Coronary artery (tissue), 2 donors: ENCODE measurements around the gene ABCC10.

Experiments used
- DNase-seq: peaks from one replicate; pipeline ENCODE4 v3.0.0-alpha.2; 2017; ENCODE audit warnings: low spot score
- H3K27ac ChIP-seq, 2 donors: fragments of 200-600 bp; sonication (generic); one replicate each; pipeline ENCODE4 v1.5.1; 2016 to 2019
- H3K4me3 ChIP-seq: fragments of 200-600 bp; sonication (generic); 2 replicates; pipeline ENCODE4 v1.5.1; 2016; ENCODE audit warnings: mild to moderate bottlenecking, moderate library complexity
- TF ChIP-seq, protein P1 (sequence below): fragments of 200-600 bp; sonication (generic); IDR thresholded peaks from one replicate; pipeline ENCODE4 v1.5.1; 2019; ENCODE audit warnings: antibody characterized with exemption

The ABCC10 gene

DNA sequence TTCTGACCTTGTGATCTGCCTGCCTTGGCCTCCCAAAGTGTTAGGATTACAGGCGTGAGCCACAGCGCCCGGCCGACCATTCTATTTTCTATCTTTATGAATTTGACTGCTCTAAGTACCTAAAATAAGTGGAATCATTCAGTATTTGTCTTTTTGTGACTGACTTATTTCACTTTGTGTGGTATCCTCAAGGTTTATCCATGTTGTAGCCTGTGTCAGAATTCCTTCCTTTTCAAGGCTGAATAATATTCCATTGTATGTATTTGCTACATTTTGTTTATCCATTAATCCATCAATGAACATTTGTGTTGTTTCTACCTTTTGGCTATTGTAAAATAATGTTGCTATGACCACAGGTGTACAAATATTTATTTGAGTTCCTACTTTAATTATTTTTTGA is 45.2 kb downstream of the ABCC10 start:
- H3K27ac ChIP-seq = no peak overlapping the region
- TF ChIP-seq, protein P1, sequence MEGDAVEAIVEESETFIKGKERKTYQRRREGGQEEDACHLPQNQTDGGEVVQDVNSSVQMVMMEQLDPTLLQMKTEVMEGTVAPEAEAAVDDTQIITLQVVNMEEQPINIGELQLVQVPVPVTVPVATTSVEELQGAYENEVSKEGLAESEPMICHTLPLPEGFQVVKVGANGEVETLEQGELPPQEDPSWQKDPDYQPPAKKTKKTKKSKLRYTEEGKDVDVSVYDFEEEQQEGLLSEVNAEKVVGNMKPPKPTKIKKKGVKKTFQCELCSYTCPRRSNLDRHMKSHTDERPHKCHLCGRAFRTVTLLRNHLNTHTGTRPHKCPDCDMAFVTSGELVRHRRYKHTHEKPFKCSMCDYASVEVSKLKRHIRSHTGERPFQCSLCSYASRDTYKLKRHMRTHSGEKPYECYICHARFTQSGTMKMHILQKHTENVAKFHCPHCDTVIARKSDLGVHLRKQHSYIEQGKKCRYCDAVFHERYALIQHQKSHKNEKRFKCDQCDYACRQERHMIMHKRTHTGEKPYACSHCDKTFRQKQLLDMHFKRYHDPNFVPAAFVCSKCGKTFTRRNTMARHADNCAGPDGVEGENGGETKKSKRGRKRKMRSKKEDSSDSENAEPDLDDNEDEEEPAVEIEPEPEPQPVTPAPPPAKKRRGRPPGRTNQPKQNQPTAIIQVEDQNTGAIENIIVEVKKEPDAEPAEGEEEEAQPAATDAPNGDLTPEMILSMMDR = no peak

DNA sequence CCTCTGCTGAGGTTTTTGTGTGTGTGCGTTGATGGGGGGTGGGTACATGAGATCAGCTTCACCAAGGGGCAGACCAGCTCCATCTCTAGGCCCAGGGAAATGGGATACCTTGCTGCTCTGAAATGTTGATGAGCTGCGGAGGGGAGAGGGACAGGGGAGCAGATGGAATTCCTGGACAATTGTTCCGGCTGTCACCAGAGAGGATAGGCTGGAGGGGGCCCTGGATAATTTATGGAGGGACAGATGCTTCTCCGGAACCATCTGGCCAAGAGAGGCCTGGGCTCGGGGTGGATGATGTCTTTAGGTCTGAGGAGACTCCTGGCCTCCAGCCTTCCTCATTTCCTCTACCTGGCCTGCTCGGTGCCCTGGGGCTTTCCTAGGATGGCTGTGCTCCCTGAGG is 48.2 kb downstream of the ABCC10 start:
- TF ChIP-seq, protein P1 = no peak
- no peak overlapping the region for H3K27ac ChIP-seq

More for the DNA sequence above, 45.2 kb downstream of the ABCC10 start:
- DNase-seq = no peak
- no peak overlapping the region for H3K4me3 ChIP-seq

DNA sequence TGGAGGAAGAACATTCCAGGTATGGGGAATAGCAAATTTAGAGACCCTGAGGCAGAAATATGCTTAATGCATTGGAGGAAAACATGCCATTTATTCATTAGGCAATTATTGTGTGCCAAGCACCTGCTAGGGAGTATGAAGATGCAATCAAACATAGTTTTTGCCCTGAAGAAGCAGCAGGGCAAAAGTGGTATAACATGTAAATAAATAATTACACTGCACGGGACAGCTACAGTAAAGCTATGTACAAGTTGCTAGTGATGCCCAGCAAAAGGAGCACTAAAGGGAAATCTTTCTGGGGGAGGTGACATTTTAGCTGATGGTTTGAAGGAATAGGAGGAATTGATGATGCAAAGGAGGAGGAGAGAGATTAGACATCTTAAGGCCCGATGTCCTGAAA is 49.4 kb downstream of the ABCC10 start:
- TF ChIP-seq, protein P1 = no peak
- no peak for DNase-seq
- Histone ChIP-seq H3K27ac (peak overlapping the region; percentile 35 to 66), H3K4me3 (peak overlapping the region; percentile 75)

More for the DNA sequence above, 48.2 kb downstream of the ABCC10 start:
- H3K4me3 ChIP-seq = no peak overlapping the region
- no peak for DNase-seq

DNA sequence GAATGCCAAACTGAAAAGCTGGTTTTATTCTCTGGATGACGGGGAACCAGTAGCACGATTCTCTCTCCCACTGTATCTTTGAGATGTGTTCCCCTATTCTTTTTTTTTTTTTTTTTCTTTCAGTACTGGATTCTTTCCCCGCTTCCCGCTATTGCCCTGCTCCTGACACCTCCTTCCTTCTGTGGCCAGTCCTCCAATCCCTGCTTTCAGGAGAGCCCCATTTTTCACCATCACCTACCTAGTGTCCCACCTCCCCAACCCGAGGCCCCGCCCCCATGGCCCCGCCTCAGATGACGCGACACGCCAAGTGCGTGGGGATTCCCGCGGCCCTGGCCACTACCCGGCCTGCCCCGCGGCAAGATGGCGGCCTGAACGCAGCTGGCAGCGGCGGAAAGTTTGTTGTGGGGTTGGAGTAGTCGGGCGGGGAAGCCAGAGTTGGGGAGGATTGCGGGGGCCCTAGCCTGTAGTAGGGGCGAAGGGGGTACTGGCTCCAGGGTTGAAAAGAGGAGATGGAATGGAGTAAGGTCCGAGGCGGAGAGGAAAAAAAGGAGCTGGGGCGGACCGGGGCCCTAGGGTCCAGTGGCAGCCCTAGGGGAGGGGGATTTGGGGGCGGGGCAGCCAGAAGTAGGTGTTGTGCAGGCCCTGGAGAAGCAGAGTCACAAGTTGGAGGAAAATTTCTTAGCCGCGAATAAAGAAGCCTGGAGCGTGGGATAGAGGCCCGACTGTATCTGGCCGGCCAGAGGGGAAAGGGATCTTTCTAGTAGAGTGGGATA is 50.1 kb downstream of the ABCC10 start, which contains the start of gene TJAP1:
TSS of gene TJAP1 (plus strand) at position 336 of the 773 bp plus-strand sequence. CDS start 21,432 bp downstream, outside the sequence.
- TF ChIP-seq, protein P1 = no peak
- Histone ChIP-seq H3K4me3 (peak within 1 kb of the TSS; percentile 75), H3K27ac (peak within 1 kb of the TSS; percentile 66 to 75)
- DNase-seq = peak; percentile 93

DNA sequence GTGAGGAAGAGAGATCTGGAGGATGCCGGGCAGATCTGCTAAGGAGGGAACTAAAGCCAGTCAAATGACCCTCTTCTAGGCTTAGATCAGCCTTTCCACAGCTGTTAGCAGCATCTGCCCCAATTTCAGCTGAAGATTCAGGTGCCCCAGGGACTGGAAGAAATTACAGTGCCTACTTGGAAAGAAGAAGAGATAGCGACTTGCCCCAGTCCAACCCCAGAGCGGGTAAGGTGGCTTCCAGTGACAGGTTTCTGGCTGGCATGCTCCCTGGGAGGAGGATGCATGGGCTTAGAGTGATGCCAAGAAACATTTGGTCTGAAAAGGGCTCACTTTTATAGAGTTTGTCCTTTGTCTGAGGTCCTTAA is 50.6 kb downstream of the ABCC10 start:
- peak overlapping the region in 1 of 2 donors; percentile 75 for H3K27ac ChIP-seq
- H3K4me3 ChIP-seq = peak overlapping the region; percentile 75
- TF ChIP-seq, protein P1 = no peak
- DNase-seq = no peak

DNA sequence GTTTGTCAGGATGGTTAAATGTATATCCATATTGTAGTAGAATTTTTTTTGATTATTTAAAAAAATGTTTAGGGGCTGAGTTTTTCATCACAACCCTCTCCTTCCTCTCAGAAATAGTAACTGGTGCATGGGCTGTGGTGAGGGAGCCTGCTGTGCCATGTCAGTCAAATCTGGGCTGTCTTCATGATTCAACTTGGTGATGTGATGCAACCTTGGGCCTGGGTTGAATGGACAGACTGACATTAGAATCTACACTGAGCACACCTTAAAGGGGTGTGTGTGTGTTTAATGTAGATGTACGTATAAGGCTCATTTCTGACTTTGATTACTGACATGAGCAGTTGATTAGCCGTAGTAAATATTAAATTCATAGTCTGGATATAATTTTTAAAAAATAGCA is 53.7 kb downstream of the ABCC10 start:
- no peak overlapping the region for H3K27ac ChIP-seq
- TF ChIP-seq, protein P1 = no peak
- DNase-seq = no peak

DNA sequence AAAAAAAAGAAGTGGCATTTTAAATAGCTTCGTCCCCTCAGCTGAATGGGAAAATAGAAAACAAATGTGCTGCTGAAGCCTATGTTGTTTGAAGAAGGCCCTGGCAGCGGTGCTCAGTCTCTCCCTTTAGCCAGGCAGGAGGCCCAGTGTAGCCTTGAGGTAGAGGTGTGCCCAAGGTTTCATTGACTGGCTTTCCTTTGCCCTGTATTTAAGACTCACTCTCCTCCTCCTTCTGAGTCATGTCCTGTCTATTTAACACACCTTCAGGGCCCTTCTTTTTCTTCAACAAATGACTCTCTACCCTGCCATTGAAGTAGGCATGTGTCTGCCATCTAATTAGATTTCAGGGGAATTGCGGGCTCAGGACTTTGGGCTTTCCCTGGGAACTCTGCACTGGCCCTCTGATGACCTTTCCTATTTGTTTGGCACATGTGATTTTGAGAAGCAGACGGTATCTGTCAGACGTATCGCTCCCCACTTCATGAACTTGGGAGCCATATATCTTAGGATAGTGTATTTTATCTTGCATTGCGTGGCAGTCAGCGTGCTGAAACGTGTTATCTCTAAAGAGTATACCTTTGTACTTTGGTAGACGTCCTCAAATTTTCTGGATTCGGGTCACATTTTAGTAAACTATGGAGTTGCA is 54.4 kb downstream of the ABCC10 start:
- H3K27ac ChIP-seq = no peak overlapping the region
- DNase-seq = no peak

More for the DNA sequence above, 53.7 kb downstream of the ABCC10 start:
- H3K4me3 ChIP-seq = no peak overlapping the region

More for the DNA sequence above, 54.4 kb downstream of the ABCC10 start:
- TF ChIP-seq, protein P1 = no peak
- no peak overlapping the region for H3K4me3 ChIP-seq
